HG02870 (cell line): ENCODE results near the gene XCR1.
"Not testable (repeated sequence)": the region's sequence is repeated elsewhere in the genome, so short reads cannot be mapped to it uniquely, and the experiment has no call there.

ENCODE experiments used
- ATAC-seq: cut with Tn5 transposase; IDR thresholded peaks from one replicate; pipeline ENCODE4 v1.9.1; 2021; ENCODE audit warnings: mild to moderate bottlenecking, moderate library complexity; ENCODE audit not compliant: unreplicated experiment

XCR1 gene, protein sequence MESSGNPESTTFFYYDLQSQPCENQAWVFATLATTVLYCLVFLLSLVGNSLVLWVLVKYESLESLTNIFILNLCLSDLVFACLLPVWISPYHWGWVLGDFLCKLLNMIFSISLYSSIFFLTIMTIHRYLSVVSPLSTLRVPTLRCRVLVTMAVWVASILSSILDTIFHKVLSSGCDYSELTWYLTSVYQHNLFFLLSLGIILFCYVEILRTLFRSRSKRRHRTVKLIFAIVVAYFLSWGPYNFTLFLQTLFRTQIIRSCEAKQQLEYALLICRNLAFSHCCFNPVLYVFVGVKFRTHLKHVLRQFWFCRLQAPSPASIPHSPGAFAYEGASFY

DNA sequence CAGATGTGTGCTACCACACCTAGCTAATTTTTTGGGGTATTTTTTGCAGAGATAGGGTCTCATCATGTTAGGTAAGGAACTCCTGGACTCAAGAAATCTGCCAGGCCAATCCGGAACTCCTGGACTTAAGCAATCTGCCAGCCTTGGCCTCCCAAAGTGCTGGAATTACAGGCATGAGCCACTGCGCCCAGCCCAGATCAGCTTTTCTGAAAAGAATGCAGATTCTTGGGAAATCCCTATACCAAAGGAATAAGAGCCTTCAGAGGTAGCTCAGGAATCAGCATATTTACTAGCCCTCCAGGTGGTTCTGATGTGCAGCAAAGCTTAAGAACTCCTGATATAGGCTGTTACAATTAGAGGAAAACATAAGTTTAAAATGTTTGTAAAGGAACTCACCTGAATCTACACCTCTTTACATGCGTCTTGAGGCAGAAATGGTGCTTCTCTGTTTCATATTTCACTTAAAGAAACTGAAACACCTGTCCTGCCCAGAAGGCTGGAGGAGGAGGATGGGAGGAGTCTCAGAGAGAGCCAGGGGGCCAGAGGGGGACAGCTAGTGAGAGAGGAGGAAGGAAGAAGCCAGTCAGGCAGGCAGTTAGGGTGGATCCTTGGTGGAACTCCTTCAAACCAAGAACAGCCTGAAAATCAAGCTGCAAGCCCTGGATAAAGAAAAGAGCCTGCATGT lies at the start of gene XCR1:
Gene XCR1 (minus strand): TSS at position 463 of the 685 bp plus-strand sequence. CDS start 5,536 bp downstream, outside the sequence.
- ATAC-seq = no peak

GRCh38 chr3:46076606-46077005 lies 49.3 kb upstream of the XCR1 start:
- ATAC-seq = no peak

DNA sequence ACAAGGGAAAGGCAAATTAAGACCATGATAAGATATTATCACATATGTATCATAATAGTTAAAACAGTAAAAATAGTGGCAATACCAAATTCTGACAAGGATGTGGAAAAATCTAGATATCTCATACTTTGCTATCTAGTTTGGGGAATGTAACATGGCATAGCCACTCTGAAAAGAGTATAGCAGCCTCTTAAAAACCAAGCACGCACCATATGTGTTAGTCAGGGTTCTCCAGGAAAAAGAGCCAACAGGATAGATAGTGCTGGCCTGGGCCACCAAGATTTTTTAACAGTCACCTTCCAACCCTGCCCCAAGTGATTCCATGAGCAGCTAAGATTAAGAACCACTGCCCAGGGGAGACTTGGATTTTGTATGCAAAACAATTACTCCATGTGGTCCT lies 48.5 kb upstream of the XCR1 start:
- ATAC-seq = no peak

- no peak for ATAC-seq
Measured at GRCh38 chr3:46071222-46071858, 44.1 kb upstream of the XCR1 start.

DNA sequence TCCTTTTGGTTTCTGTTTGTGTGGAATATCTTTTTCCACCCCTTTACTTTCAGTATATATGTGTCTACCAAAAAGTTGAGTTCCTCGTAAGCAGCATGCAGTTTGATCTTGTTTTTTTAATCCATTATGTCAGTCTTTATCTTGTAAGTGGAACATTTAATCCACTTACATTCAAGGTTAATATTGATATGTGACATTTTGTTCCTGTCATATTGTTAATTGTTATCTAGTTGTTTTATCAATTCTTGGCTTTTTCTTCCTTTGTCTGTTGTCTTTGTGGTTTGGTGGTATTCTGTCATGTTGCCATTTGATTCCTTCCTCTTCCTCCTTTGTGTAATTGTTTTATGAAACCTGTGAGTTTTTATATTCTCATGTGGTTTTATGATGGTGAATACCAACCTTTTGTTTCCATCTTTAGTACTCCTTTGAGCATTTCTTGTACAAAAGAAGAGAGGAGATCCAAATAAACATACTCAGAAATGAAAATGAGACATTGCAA lies 43.4 kb upstream of the XCR1 start:
- ATAC-seq = no peak

DNA sequence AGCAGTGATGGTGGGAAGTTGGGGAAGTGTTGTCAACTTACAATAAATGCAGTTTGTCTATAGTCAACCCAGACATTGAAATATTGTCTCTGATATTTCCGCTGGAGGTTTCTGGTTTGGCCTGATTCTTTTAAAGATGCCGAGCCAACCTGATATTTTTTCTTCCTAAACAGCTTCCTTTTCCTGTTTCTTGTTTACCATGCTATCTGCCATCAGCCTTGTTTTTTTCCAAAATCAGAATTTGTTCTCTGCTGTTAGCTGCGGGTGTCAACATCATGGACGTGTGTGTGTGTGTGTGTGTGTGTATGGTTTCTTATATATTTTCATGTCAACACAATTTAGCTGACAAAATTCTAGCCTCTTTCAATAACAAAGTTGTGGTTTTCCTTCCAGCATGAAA lies 41.2 kb upstream of the XCR1 start:
- no peak for ATAC-seq

DNA sequence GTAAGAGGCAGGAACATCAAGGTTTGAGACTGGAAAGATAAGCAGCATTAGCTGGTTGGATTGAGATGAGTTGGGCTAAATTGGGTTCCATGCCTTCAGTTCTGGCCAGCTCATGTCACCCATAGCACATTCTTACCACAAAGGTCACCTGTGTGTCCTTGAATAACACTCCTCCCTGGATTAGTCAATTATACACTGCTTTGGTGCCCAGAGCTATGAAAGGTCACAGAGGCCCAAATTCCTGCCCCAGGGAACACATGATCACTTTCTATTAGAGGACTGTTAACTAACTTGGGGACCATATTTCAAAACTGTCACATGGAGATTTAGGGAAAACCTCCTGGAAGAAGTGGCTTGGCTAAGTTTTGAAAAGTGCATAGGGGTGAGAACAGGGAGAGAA lies 40.1 kb upstream of the XCR1 start:
- no peak for ATAC-seq

- ATAC-seq = no peak
Measured at GRCh38 chr3:46065750-46066256, 38.5 kb upstream of the XCR1 start.

DNA sequence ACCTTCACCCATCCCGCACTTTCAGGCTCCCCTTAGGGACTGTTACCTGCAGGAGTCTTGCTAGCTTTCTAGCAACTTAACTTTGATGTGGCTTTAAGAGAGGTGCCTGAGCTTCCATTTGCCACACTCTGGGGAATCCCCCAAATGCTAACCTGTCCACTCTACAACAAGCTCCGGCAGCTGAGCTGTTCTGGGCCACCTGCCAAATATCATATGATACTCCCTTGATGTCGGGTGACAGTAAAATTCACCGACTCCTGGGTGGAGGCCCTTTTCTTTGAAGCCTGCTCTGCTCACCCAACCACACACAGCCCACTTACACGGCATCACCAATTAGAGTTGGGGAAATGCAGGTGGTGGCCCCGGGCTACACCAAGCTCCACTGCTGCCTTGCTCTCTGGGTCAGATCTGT lies 38.0 kb upstream of the XCR1 start:
- ATAC-seq = peak; percentile 77

- ATAC-seq = no peak
Measured at GRCh38 chr3:46062679-46063078, 35.4 kb upstream of the XCR1 start.

DNA sequence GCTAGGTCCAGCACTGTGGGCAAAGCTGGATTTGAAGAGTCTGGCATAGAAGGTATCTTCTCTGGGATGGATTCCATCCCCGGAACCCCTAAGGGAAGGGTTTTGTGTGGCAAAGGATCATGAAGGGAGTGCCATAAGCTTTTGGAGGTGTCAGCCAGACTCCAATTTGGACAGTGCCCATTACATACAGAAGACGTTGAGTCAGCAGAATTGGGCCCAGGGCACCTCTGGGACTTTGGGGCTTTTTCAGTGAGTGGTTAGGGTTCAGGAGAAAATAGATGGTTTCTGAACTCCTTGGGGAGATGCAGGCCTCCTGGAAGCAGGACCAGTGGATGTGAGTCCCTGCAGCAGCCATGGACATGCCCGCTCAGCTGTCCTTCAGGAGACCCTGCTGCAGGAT lies 34.6 kb upstream of the XCR1 start:
- ATAC-seq = no peak

DNA sequence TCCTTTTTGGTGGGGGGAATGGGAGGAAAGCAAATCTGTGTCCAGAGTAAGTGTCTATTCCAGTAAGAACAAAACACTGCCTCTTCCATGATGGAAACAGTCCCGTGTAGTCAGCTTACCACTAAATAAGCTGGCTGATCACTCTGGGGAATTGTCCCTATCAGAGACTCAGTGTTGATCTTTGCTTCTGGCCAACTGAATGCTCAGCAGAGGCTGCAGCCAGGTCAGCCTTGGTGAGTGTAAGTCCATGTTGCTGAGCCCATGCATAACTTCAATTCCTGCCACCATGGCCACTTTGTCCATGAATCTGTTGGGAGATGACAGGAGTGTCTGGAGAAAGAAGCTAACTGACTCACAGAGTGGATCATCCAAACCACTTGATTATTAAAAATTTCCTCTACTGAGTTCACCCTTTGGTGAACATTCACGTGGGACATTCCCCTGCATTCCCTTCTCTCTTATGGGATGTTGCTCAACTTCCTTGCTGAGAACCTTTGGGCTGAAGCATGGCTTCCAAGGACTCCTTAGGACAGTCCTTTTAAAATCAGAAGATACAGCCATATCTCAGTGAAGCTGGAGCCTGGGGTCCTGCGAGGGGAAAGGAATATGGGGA lies 33.9 kb upstream of the XCR1 start:
- no peak for ATAC-seq

- ATAC-seq = no peak
Measured at GRCh38 chr3:46060551-46060950, 33.3 kb upstream of the XCR1 start.

- no peak for ATAC-seq
Measured at GRCh38 chr3:46059432-46059831, 32.1 kb upstream of the XCR1 start.

GRCh38 chr3:46058981-46059380 lies 31.7 kb upstream of the XCR1 start:
- no peak for ATAC-seq

- ATAC-seq = no peak
Measured at GRCh38 chr3:46057716-46058115, 30.4 kb upstream of the XCR1 start.

DNA sequence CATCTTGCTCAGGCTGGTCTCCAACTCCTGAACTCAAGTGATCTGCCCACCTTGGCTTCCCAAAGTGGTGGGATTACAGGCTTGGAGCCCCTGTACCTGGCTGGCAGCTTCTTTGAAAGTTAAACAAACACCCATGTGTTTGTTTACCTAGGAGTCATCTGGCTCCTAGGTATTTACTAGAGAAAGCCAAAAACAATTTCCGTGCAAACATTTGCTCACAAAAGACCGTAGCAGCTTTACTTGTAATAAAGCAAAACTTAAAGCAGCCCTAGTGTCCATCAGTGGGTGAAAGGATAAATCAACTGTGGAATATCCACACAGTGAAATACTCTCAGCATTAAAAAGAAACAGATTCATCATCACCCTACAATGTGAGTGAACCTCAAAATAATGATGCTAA lies 29.4 kb upstream of the XCR1 start:
- no peak for ATAC-seq

DNA sequence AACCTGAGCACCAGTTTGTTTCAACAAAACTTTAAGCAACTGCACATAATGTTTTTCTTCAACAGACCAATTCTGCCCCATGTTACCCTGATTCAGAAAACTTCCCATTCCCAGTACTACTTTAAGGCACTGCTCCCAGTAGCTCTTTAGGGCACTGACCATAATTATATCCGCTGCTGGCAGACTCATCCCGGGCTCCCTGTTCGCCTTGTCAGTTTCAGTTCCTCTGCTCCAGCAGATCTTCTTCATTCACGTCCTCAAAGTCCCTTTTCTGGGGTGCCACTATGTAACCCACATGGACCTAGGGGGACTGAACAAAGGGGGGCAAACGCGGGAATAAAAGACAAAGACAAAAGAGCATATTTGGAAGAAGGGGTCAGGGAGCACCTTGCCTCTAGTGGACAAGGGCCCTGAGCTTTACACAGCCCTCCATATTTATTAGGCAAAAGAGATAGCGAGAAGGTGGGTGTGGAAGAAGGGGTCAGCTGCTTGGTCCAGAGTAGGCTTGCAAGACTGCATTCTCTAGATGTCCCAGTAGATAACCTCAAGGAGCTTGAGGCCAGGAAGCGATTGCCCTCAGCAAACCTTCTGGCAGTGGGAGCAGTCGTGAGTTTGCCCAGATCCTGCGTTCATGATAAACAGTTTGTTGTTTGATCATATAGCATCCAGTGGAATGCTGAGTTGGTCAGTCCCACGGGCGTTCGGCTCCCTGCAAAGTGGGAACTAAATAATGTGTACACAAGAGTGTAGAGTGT lies 26.7 kb upstream of the XCR1 start:
- ATAC-seq = not testable (repeated sequence)

DNA sequence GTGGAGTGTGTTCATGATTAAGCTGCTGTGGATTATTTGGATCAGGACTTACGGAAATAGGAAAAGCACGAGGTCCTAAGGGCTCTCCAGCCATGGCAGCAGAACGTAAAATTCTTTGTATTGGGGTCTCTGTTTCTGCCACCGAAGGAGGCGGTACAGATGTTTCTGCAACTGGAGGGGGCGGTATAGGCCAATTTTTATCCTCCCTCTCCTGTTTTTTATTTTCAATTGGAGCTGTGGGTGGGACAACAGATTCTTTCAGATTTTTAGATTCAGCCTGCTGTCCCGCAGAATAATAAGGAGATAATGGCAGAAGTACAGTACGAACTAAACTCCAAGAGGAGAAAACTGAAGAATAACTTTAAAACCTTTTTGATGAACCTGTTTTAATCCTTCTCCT lies 26.0 kb upstream of the XCR1 start:
- ATAC-seq = not testable (repeated sequence)

- ATAC-seq = no peak
Measured at GRCh38 chr3:46052531-46052930, 25.2 kb upstream of the XCR1 start.
